LNCAP (cell line): ENCODE data around the gene NDUFS5.

Experiments used
- CTCF ChIP-seq: fragments of 450-650 bp; IDR thresholded peaks from 2 replicates; pipeline ENCODE4 v1.5.1; 2017; ENCODE audit warnings: mild to moderate bottlenecking

Gene NDUFS5

DNA sequence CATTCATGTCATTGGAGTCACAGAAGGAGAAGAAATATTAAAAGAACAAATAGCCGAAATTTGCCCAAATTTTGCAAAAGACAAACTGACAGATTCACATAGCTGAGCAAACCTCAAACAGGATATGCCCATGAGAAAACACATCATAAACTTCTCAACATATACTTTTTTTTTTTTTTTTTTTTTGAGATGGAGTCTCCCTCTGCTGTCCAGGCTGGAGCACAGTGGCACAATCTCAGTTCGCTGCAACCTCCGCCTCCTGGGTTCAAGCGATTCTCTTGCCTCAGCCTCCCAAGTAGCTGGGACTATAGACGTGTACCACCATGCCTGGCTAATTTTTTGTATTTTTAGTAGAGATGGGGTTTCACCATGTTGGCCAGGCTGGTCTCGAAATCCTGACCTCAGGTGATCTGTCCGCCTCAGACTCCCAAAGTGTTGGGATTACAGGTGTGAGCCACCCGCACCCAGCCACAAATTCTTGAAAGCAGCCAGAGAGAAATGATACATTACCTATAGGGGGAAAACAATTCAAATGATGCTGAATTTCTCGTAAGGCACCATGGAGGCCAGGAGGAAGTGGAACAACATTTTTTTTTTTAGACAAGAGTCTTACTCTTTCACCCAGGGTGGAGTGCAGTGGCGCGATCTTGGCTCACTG, 25.2 kb downstream of the NDUFS5 start:
- TF ChIP-seq CTCF: peak; percentile 15; the same call in 1 of the 2 replicates

DNA sequence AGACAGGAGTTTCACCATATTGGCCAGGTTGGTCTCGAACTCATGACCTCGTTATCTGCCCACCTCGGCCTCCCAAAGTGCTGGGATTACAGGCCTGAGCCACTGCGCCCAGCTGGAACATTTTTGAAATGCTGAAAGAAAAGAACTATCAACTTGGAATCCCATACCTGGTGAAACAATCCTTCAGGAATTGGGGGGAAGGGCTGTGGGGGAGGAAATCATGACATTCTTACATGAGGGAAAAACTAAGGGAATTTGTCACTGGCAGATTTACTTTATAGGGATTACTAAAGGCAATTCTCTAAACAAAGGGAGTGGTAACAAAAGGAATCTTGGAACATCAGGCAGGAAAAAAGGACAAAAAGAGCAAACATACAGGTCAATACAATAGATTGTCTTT, 25.8 kb downstream of the NDUFS5 start:
- TF ChIP-seq CTCF: no peak

GRCh38 chr1:39061951-39062350, 35.8 kb downstream of the NDUFS5 start:
- no peak for TF ChIP-seq CTCF

DNA sequence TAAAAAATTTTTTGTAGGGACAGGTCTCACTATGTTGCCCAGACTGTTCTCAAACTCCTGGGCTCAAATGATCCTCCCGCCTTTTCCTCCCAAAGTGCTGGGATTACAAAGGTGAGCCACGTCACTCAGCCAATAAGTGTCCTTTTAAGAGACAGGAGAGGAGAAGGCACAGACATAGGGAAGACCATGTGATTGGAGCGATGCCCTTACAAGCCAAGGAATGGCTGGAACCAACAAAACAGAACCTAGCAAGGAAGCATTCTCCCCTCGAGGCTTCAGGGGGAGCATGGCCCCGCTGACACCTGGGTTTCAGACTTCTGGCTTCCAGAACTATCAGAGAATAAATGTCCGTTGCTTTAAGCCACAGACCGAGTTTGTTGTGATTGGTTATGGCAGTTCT, 37.0 kb downstream of the NDUFS5 start:
- TF ChIP-seq CTCF: no peak

DNA sequence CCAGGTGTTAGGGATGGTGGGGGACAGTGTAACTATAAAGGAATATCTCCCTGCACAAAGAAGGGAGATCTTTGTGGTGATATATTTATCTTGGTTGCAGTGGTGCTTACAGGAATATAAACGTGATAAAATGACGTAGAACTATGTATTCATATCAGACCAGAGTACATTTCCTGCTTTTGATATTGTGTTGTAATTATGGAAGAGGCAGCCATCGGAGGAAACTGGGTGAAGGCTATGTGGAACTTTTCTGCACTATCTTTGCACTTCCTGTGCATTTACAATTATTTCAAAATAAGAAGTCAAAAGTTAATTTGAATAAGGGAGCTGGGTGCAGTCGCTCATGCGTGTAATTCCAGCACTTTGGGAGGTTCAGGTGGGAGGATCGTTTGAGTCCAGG, 37.6 kb downstream of the NDUFS5 start:
- TF ChIP-seq CTCF: no peak

DNA sequence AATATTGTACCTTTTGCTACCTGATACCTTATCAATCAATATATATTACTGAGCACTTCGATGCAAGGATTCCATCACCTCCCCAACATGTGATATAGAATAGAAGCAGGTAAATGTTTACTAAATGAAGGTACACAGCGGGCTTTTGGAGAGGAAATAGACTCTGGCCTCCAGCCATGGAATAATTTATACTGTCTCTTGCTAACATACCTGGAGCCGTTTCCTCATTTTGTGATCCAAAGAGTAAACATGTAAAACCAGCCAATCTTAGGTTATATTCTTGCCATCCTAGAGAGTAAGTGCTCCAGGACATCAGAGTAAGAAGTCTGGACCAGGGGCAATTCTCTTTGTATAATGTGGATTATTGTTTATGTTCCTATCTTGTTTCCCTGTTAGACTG, 39.4 kb downstream of the NDUFS5 start:
- no peak for TF ChIP-seq CTCF

GRCh38 chr1:39076127-39076798, 50.1 kb downstream of the NDUFS5 start:
- TF ChIP-seq CTCF: no peak
